Measurements from ENCODE around the gene TBKBP1.

Gene TBKBP1

DNA sequence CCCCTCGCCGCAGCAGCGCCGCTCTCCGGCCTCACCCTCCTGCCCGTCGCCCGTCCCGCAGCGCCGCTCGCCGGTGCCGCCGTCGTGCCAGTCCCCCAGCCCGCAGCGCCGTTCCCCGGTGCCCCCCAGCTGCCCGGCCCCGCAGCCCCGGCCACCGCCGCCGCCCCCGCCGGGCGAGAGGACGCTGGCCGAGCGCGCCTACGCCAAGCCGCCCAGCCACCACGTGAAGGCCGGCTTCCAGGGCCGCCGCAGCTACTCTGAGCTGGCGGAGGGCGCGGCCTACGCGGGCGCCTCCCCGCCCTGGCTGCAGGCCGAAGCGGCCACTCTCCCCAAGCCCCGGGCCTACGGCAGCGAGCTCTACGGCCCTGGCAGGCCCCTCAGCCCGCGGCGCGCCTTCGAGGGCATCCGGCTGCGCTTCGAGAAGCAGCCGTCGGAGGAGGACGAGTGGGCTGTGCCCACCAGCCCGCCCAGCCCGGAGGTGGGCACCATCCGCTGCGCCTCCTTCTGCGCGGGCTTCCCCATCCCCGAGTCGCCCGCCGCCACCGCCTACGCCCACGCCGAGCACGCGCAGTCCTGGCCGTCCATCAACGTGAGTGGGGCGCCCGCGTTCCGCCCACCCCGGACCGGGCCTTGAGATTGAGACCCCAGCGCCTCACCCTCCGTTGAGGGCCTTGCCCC is 15.0 kb downstream of the TBKBP1 start:
- Mint-ChIP-seq H3K9me3 (no peaks in the 10 kb centered on the region), H3K4me3 (no peak overlapping the region), H3K4me1 (ENCODE audit: low read depth) (peaks cover 37% of the 10 kb centered on the region), H3K27me3 (ENCODE audit: low read depth) (no peaks in the 10 kb centered on the region), H3K27ac (no peak overlapping the region), H3K36me3 (ENCODE audit: low read depth) (no peaks in the 10 kb centered on the region)
- DNase-seq (ENCODE audit: low spot score): no peak

DNA sequence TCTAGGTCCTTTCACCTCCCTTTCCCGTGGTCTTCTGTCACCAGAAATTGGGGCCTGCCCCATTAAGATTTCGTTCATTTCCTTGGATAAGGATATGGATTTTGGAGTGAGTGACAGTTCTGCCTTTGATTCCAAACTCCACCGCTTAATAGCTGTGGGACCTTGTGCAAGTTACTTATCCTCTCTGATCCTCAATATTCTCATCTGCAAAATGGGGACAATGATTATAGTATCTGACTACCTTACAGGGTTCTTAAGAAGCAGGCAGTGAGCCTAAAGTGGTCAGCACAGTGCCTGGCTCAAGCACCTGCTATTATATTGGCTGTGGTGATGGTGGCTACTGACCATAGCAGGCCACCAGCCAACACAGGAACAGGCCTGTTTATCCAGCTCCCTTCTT is 15.6 kb downstream of the TBKBP1 start:
- Mint-ChIP-seq H3K27me3 (ENCODE audit: low read depth) (no peaks in the 10 kb centered on the region), H3K9me3 (no peaks in the 10 kb centered on the region), H3K27ac (no peak overlapping the region), H3K4me1 (ENCODE audit: low read depth) (peaks cover 35% of the 10 kb centered on the region), H3K36me3 (ENCODE audit: low read depth) (no peaks in the 10 kb centered on the region), H3K4me3 (no peak overlapping the region)
- no peak for DNase-seq (ENCODE audit: low spot score)

DNA sequence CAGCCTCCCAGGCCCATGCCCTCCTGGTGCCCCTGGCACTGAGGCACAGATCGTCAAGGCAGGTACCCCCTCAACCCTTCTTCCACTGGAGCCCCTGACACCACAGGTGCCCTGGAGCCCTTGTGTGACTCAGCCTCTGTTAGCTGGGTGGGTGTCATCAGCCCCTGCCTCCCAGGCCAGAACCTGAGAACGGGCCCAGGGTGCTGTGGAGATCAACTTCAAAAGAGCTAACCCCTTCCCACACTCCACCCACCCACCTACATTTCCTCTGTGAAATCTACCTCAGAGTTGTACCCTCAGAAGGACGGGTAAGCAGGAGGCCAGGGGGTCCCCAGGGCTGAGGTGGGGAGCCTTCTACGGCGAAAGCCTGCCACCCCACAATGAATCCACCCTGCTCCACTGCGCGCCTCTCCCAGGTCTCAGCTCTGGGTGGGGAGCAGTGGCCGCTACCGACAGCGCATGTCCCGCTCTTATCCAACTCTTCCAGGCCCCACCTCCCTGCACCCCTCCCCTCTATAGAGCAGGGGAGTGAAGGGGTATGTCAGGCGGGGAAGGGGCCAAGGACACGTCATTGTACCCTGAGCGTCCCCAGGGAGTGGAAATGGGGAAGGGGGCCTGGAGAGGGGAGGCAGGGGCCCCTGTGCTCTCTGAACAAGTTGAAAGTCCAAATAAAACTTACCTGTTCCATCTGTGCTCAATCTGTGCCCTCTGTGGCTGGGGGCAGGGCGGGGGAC is 17.6 kb downstream of the TBKBP1 start:
- Mint-ChIP-seq H3K4me3 (no peak overlapping the region), H3K27ac (no peak overlapping the region), H3K36me3 (ENCODE audit: low read depth) (no peaks in the 10 kb centered on the region), H3K4me1 (ENCODE audit: low read depth) (peaks cover 31% of the 10 kb centered on the region), H3K27me3 (ENCODE audit: low read depth) (no peaks in the 10 kb centered on the region), H3K9me3 (no peaks in the 10 kb centered on the region)
- DNase-seq (ENCODE audit: low spot score): no peak

DNA sequence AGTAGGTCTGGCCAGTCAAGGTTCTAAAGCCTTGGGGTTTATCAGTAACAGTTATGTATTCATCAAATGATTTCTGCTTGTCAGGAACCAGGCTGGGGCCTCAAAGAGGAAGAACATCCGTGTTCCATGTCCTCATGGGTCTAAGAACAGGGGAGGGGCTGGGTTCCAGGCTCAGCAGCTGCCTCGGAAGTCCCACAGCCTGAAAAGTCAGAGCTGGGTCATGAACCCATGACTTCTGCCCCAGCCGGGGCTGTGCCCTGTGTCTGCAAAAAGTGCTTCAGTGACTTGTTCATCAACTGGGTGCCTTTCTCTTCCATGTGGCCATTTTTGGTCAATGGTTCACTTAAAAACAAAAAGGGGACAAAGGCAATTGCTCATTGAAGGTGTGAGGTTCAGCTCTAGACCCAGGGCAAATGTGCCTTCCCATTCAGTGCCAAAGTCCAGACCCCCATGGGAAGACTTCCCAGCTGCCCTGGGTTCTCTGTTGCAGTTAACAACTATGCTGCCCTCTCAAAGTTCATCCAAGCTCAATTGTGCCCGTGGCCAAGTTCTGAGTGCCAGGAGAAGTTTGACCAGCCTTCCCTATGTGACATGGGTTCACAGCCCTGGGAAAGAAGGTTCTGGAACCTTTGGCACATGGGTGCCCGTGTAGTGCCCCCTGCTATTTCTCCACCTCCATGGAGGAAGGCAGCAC is 18.5 kb downstream of the TBKBP1 start:
- no peak overlapping the region for H3K4me3 Mint-ChIP-seq
- H3K9me3 Mint-ChIP-seq: no peaks in the 10 kb centered on the region
- H3K27me3 Mint-ChIP-seq (ENCODE audit: low read depth): no peaks in the 10 kb centered on the region
- no peak overlapping the region for H3K27ac Mint-ChIP-seq
- no peak for DNase-seq (ENCODE audit: low spot score)
- H3K4me1 Mint-ChIP-seq (ENCODE audit: low read depth): peaks cover 31% of the 10 kb centered on the region
- H3K36me3 Mint-ChIP-seq (ENCODE audit: low read depth): no peaks in the 10 kb centered on the region

DNA sequence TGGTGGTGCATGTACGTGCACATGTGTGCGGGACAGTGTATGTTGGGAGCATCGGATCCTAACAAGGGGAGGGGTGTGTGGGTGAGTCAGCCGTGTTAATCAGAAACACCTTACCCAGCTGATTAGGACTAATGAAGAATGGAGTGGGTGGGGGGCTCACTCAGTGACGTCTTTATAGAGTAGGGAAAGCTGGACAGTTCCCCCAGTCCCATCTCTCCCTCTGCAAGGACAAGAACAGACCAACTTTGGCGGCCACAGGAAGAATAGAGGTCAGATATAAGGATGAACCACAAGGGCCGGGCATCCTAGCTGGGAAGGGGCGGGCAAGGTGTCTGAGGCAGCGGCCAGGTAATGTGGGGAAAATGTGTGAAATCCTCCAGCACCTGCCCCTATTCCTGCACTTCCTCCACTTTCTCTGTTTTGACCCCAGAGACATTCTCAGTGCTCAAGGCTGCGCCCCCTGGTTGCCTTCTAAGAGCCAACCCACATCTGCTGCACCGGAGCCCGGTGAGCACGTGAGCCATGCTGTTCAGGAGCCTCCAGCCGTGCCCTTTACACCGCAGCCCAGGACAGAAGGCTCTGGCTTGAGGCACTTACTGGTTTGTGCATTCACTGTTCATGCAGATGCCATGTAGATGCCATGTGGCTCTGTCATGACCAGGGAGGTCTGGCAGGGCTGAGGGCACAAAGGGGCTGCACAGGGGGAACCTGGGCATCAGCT is 20.2 kb downstream of the TBKBP1 start:
- peaks cover 10% of the 10 kb centered on the region for H3K27me3 Mint-ChIP-seq (ENCODE audit: low read depth)
- no peak for DNase-seq (ENCODE audit: low spot score)
- H3K9me3 Mint-ChIP-seq: no peaks in the 10 kb centered on the region
- H3K4me1 Mint-ChIP-seq (ENCODE audit: low read depth): peaks cover 44% of the 10 kb centered on the region
- no peaks in the 10 kb centered on the region for H3K36me3 Mint-ChIP-seq (ENCODE audit: low read depth)
- no peak overlapping the region for H3K27ac Mint-ChIP-seq
- no peak overlapping the region for H3K4me3 Mint-ChIP-seq

DNA sequence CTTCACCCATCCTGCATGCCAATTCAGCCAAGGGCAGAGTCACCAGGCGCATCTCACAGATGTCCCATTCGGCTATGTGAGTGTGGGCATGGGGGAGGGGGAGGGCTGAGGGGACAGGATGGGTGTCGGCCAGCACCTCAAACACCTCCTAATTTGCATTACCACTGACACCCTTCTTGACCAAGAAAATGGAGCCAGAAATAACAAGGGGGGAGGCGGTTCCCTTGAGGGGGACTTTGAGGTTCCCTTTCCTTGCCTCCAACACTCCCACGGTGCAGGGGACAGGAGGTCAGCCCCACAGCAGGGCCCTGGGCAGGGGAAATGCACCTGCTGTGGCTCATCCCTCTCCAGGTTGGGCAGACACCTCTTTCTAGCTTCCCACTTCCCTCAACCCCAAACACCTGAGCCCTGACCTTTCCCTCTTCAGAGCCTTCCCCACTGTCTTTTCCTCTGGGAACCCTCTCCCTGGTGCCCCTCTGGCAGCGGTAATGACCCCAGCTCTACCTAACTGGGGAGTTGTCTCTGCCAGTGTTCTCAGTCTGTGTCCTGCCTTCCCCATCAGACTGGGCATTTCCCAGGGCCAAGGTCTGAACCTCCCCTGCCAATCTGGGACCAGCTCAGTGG is 20.9 kb downstream of the TBKBP1 start:
- peak overlapping the region; percentile 6 for H3K27ac Mint-ChIP-seq
- DNase-seq (ENCODE audit: low spot score): no peak
- H3K4me3 Mint-ChIP-seq: no peak overlapping the region

DNA sequence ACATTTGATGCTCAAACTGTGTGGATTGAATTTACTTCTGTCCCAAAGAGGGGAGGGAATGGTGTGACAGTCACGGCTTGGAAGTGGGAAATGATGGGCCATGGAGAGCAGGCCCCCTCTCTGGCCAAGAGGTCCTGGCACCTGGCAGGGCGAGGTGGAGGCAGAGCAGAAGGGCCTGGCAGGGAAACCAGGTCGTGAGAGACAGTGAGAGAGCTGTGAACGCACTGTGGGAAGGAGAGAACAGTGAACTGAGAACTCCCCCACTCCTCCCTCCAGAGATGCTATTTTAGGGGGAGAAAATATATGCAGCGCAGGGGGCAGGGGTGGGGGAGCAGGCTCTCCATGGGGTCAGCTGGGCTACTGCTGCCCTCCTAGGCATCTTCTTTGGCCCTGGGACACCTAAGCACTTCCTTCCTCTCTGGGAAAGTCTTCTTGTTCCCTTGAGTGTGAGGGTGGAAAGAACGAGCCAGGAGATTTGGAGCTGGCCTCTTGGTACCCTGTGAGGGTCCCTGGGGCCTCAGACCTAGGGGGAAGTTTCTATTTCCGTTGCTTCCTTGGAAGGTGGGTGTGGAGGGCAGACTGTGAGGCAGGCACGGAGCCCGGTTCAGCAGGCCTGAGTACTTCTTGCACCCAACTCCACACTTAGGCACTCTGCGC is 21.8 kb downstream of the TBKBP1 start:
- Mint-ChIP-seq H3K36me3 (ENCODE audit: low read depth) (no peaks in the 10 kb centered on the region), H3K27ac (peak overlapping the region; percentile 15)

More for the DNA sequence above, 20.9 kb downstream of the TBKBP1 start:
- no peaks in the 10 kb centered on the region for H3K36me3 Mint-ChIP-seq (ENCODE audit: low read depth)
- no peaks in the 10 kb centered on the region for H3K9me3 Mint-ChIP-seq
- H3K4me1 Mint-ChIP-seq (ENCODE audit: low read depth): peaks cover 51% of the 10 kb centered on the region
- H3K27me3 Mint-ChIP-seq (ENCODE audit: low read depth): peaks cover 10% of the 10 kb centered on the region

DNA sequence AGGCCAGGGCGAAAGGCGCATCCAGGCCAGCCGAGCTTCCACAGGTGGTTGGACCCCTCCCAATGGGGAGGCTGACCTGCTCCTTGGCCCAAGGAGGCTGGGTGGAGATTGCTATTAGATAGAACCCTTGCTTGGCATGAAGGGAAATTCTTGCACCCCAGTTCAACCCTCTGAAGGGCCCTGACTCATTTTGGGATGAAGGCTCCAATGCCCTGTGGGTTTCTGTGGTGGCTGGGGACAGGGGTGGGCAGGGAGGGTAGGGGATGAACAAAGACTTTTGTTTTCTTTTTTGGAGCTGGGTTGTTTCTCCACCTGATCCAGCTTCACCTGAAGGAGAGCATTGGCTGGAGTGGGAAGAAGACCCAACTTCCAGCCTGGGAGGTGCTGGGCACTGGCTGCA is 22.4 kb downstream of the TBKBP1 start:
- H3K27ac Mint-ChIP-seq: peak overlapping the region; percentile 37
- H3K4me1 Mint-ChIP-seq (ENCODE audit: low read depth): peaks cover 60% of the 10 kb centered on the region

More for the DNA sequence above, 21.8 kb downstream of the TBKBP1 start:
- DNase-seq (ENCODE audit: low spot score): no peak
- H3K9me3 Mint-ChIP-seq: no peaks in the 10 kb centered on the region
- no peak overlapping the region for H3K4me3 Mint-ChIP-seq
- peaks cover 10% of the 10 kb centered on the region for H3K27me3 Mint-ChIP-seq (ENCODE audit: low read depth)
- peaks cover 57% of the 10 kb centered on the region for H3K4me1 Mint-ChIP-seq (ENCODE audit: low read depth)

DNA sequence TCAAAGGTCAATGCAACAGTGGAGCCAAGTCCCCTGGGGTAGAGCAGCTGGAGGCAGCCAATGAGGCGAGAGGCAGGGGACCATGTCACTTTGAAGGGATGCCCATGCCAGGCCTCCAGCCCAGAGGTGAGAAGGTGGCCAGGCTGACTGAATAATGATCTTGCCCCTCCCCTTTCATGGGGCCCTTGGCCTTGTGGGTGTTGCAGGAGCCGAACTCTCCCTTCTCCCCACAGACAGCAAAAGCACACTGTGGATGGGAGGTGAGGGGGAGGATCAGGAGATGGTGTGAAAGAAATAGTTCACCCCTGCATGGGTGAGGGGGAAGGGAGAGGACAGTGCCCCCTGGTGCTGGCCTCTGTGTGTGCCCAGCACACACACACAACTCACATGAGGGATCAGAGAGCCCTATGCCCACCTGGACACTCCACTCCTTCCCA is 23.3 kb downstream of the TBKBP1 start:
- peak; percentile 51 for DNase-seq (ENCODE audit: low spot score)
- Mint-ChIP-seq H3K36me3 (ENCODE audit: low read depth) (no peaks in the 10 kb centered on the region), H3K4me3 (no peak overlapping the region), H3K4me1 (ENCODE audit: low read depth) (peaks cover 65% of the 10 kb centered on the region), H3K27me3 (ENCODE audit: low read depth) (peaks cover 12% of the 10 kb centered on the region), H3K9me3 (no peaks in the 10 kb centered on the region), H3K27ac (no peak overlapping the region)

More for the DNA sequence above, 22.4 kb downstream of the TBKBP1 start:
- Mint-ChIP-seq H3K4me3 (no peak overlapping the region), H3K27me3 (ENCODE audit: low read depth) (peaks cover 10% of the 10 kb centered on the region), H3K9me3 (no peaks in the 10 kb centered on the region), H3K36me3 (ENCODE audit: low read depth) (no peaks in the 10 kb centered on the region)
- no peak for DNase-seq (ENCODE audit: low spot score)

DNA sequence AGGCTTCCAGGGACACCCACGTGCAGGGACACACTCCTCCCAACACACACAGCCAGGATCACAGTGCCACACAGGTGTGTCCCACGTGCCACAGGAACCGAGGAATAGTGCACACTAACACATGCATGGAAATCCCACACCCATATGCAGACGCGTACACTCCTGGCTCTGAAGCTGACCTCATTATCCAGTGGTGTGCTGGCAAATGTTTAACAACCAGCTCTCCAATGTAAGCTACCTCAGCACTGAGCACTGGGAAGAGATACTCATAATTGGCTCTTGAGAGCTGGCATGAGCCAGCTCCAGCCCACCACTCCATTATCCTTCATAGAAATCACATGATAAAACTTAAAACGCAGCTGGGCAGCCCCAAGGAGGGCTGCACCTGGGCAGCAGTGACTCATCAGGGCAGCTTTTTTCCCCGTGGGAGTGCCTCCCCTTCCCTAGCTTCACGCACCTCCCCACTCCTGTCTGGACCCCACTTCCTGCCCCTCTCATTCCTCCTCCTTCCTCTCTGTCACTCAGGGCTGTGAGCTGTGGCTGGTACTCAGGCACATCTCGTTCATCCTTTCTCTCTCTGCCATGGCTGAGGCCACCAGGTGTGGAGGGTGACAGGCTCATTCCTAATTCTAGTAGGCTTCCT is 24.1 kb downstream of the TBKBP1 start:
- Mint-ChIP-seq H3K4me1 (ENCODE audit: low read depth) (peaks cover 65% of the 10 kb centered on the region), H3K27ac (peak overlapping the region; percentile 23), H3K4me3 (peak overlapping the region; percentile 70), H3K36me3 (ENCODE audit: low read depth) (no peaks in the 10 kb centered on the region), H3K9me3 (no peaks in the 10 kb centered on the region), H3K27me3 (ENCODE audit: low read depth) (peaks cover 12% of the 10 kb centered on the region)
- DNase-seq (ENCODE audit: low spot score): no peak

DNA sequence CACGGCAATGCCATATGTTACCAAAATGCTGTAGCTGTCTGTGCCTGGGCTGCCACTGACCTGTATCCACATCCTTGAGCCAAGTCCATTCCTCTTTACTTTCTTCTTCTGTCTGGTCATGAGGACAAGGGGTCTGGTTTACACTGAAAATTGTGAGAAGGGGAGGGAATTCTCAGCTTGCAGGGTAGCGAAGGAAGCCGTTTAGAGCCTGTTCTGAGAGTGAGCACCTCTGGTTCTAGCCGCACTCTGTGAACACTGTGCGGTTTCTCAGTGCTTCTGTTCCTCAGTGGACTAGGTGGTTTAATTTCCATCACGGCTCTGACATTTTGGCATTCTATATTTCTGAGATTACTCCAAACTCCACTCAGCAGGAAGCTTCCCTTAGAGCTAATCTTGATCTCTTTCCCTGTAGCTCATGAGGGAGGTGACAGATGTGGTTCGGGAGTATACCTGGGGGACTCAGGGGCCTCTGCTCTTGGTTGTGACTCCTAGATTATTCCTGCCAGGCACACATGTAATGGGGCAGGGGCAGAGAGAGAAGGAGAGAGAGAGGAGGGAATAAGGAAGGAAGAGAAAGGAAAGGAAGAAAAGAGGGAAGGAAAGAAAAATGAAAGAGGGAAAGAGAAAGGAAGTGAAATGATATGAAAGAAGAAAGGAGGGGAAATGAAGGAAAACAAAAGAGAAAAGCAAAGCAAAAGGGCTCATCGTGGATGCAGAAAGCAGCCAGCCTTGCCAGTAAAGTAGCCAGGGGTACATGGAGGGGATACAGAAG is 24.9 kb downstream of the TBKBP1 start:
- Mint-ChIP-seq H3K27ac (peak overlapping the region; percentile 84), H3K4me1 (ENCODE audit: low read depth) (peaks cover 65% of the 10 kb centered on the region), H3K36me3 (ENCODE audit: low read depth) (no peaks in the 10 kb centered on the region), H3K9me3 (no peaks in the 10 kb centered on the region), H3K4me3 (peak overlapping the region; percentile 70), H3K27me3 (ENCODE audit: low read depth) (peaks cover 12% of the 10 kb centered on the region)
- DNase-seq (ENCODE audit: low spot score): no peak

Measured in T-helper 2 cell treated with Interferon-gamma antibody and Interleukin-4, amounts not matched to agents 5 μg/mL and 100 μg/mL, for 36 hours (primary cell).